DMS 273 treated with DMSO at 0.1 percent for 48 hours (cell line): ENCODE measurements around the gene NFATC2IP.
"Not testable (repeated sequence)": the region's sequence is repeated elsewhere in the genome, so short reads cannot be mapped to it uniquely, and the experiment has no call there.

Experiments used
- DNase-seq: peaks from one replicate; lab custom pipeline; 2025; lab: John Stamatoyannopoulos, UW

The NFATC2IP gene

GRCh38 chr16:28998837-28999236 lies 48.1 kb downstream of the NFATC2IP start:
- DNase-seq: no peak

GRCh38 chr16:28999577-28999976 lies 48.8 kb downstream of the NFATC2IP start:
- no peak for DNase-seq

- DNase-seq: no peak
These were observed 49.3 kb downstream of the NFATC2IP start for GRCh38 chr16:29000019-29000418.

GRCh38 chr16:29004496-29005139 lies 53.9 kb downstream of the NFATC2IP start:
- DNase-seq: not testable (repeated sequence)

GRCh38 chr16:29007730-29008593 lies 57.2 kb downstream of the NFATC2IP start:
- DNase-seq: no peak

- DNase-seq: no peak
These were observed 58.5 kb downstream of the NFATC2IP start for GRCh38 chr16:29009050-29009837.

- DNase-seq: no peak
These were observed 59.1 kb downstream of the NFATC2IP start for GRCh38 chr16:29009838-29010166.

- no peak for DNase-seq
These were observed 60.4 kb downstream of the NFATC2IP start for GRCh38 chr16:29011112-29011511.

GRCh38 chr16:29011851-29012250 lies 61.1 kb downstream of the NFATC2IP start:
- no peak for DNase-seq

- DNase-seq: no peak
These were observed 62.3 kb downstream of the NFATC2IP start for GRCh38 chr16:29012913-29013553.

- no peak for DNase-seq
These were observed 63.9 kb downstream of the NFATC2IP start for GRCh38 chr16:29014561-29015069.
